DND-41 (cell line): Measurements from ENCODE around the gene STARD4.

Experiments used
- ATAC-seq: fragments of 200-7000 bp; cut with Tn5 transposase; 3 replicates; pipeline ENCODE4 v1.9.1; 2021; ENCODE audit warnings: low read depth; ENCODE audit not compliant: insufficient read depth
- DNase-seq: peaks from one replicate; pipeline ENCODE4 v3.0.0-alpha.2; 2020
- H2AFZ ChIP-seq: 2 replicates; pipeline ENCODE4 v1.6.0; 2012; ENCODE audit warnings: low read depth, low read length
- H3K27ac ChIP-seq: 2 replicates; pipeline ENCODE4 v1.5.1; 2012; ENCODE audit warnings: low read length, inconsistent platforms
- H3K27me3 ChIP-seq: fragments of 200-600 bp; sonication (generic); 2 replicates; pipeline ENCODE4 v1.6.0; 2012; ENCODE audit warnings: low read length, mild to moderate bottlenecking, inconsistent platforms; ENCODE audit not compliant: insufficient read depth, poor library complexity
- H3K36me3 ChIP-seq: 2 replicates; pipeline ENCODE4 v1.5.1; 2012; ENCODE audit warnings: low read length, inconsistent platforms; ENCODE audit not compliant: insufficient read depth
- H3K4me1 ChIP-seq: 2 replicates; pipeline ENCODE4 v1.5.1; 2012; ENCODE audit warnings: mild to moderate bottlenecking, low read length; ENCODE audit not compliant: insufficient read depth
- H3K4me2 ChIP-seq: 2 replicates; pipeline ENCODE4 v1.6.0; 2012; ENCODE audit warnings: mild to moderate bottlenecking, moderate library complexity, low read length, inconsistent platforms; ENCODE audit not compliant: insufficient read depth
- H3K4me3 ChIP-seq, 2 experiments: fragments of 200-600 bp in 1 of 2; shearing (Covaris generic) in 1 of 2; 2 replicates each; pipeline ENCODE4 v1.5.1; 2012 to 2016; ENCODE audit warnings: inconsistent platforms in 2 of 2, low read length in 2 of 2, mild to moderate bottlenecking in 2 of 2, low read depth in 1 of 2, moderate library complexity in 1 of 2
- H3K79me2 ChIP-seq: 2 replicates; pipeline ENCODE4 v1.6.0; 2012; ENCODE audit warnings: low read length, inconsistent platforms; ENCODE audit not compliant: insufficient read depth
- H3K9ac ChIP-seq: 2 replicates; pipeline ENCODE4 v1.6.0; 2012; ENCODE audit warnings: low read depth, mild to moderate bottlenecking, inconsistent platforms, low read length, moderate library complexity
- H3K9me3 ChIP-seq: 2 replicates; pipeline ENCODE4 v1.5.1; 2012; ENCODE audit warnings: low read length, moderate library complexity, mild to moderate bottlenecking, inconsistent platforms; ENCODE audit not compliant: insufficient read depth, severe bottlenecking
- H4K20me1 ChIP-seq: 2 replicates; pipeline ENCODE4 v1.6.0; 2012; ENCODE audit warnings: low read length; ENCODE audit not compliant: insufficient read depth
- CTCF ChIP-seq: IDR thresholded peaks from 2 replicates; pipeline ENCODE4 v1.5.1; 2012; ENCODE audit warnings: borderline replicate concordance, low read length, moderate library complexity, mild to moderate bottlenecking; ENCODE audit not compliant: poor library complexity, severe bottlenecking; ENCODE audit errors: extremely low read depth
- EZH2 ChIP-seq: IDR thresholded peaks from 3 replicates; pipeline ENCODE4 v1.6.1; 2012; ENCODE audit warnings: borderline replicate concordance, low read depth, mild to moderate bottlenecking, moderate library complexity, low read length, inconsistent platforms; ENCODE audit not compliant: severe bottlenecking

STARD4 gene

GRCh38 chr5:111528056-111528455, 15.7 kb upstream of the STARD4 start:
- Histone ChIP-seq H3K4me3 (no peak overlapping the region), H3K27ac (no peak overlapping the region), H3K9ac (no peak overlapping the region), H3K27me3 (no peaks in the 10 kb centered on the region), H3K9me3 (no peaks in the 10 kb centered on the region), H3K79me2 (no peaks in the 10 kb centered on the region), H3K4me2 (no peak overlapping the region), H3K36me3 (no peaks in the 10 kb centered on the region), H4K20me1 (no peaks in the 10 kb centered on the region), H2AFZ (no peak overlapping the region), H3K4me1 (peaks cover 31% of the 10 kb centered on the region)
- ATAC-seq, result no peak
- no peak for DNase-seq
- TF ChIP-seq EZH2 (no peak), CTCF (no peak)

GRCh38 chr5:111520908-111521307, 8.6 kb upstream of the STARD4 start:
- Histone ChIP-seq H3K36me3 (no peaks in the 10 kb centered on the region), H3K4me2 (no peak overlapping the region), H4K20me1 (no peaks in the 10 kb centered on the region), H2AFZ (no peak overlapping the region), H3K27me3 (no peaks in the 10 kb centered on the region), H3K4me1 (no peaks in the 10 kb centered on the region), H3K4me3 (no peak overlapping the region), H3K9me3 (no peaks in the 10 kb centered on the region), H3K27ac (no peak overlapping the region), H3K79me2 (no peaks in the 10 kb centered on the region), H3K9ac (no peak overlapping the region)
- no peak for TF ChIP-seq CTCF
- TF ChIP-seq EZH2, result no peak
- no peak for DNase-seq
- no peak for ATAC-seq

- no peak overlapping the region for H3K4me2 ChIP-seq
- ATAC-seq, result no peak
- no peak overlapping the region for H3K27ac ChIP-seq
- no peaks in the 10 kb centered on the region for H3K36me3 ChIP-seq
- H2AFZ ChIP-seq, result no peak overlapping the region
- H3K9ac ChIP-seq, result no peak overlapping the region
- no peak for DNase-seq
- peaks cover 7% of the 10 kb centered on the region for H3K4me1 ChIP-seq
- H3K79me2 ChIP-seq, result no peaks in the 10 kb centered on the region
- no peaks in the 10 kb centered on the region for H4K20me1 ChIP-seq
- TF ChIP-seq CTCF (no peak), EZH2 (no peak)
- no peak overlapping the region for H3K4me3 ChIP-seq
- H3K27me3 ChIP-seq, result no peaks in the 10 kb centered on the region
- H3K9me3 ChIP-seq, result no peaks in the 10 kb centered on the region
Observed at GRCh38 chr5:111518777-111519176, 6.4 kb upstream of the STARD4 start.

- no peak overlapping the region for H2AFZ ChIP-seq
- peaks cover 15% of the 10 kb centered on the region for H3K4me1 ChIP-seq
- ATAC-seq (no peak), DNase-seq (no peak)
- H3K4me3 ChIP-seq, result no peak overlapping the region
- H3K9ac ChIP-seq, result no peak overlapping the region
- H3K9me3 ChIP-seq, result no peaks in the 10 kb centered on the region
- no peaks in the 10 kb centered on the region for H3K36me3 ChIP-seq
- no peak overlapping the region for H3K27ac ChIP-seq
- no peak for TF ChIP-seq CTCF
- TF ChIP-seq EZH2, result no peak
- no peaks in the 10 kb centered on the region for H3K27me3 ChIP-seq
- H3K4me2 ChIP-seq, result no peak overlapping the region
- H4K20me1 ChIP-seq, result no peaks in the 10 kb centered on the region
- H3K79me2 ChIP-seq, result 0 out of 2 replicates have a peak, but pooled peaks cover 2% of the 10 kb centered on the region
Observed at GRCh38 chr5:111517853-111518501, 5.6 kb upstream of the STARD4 start.
